ENCODE data around the gene NEK9.
"Not testable (repeated sequence)": the region's sequence is repeated elsewhere in the genome, so short reads cannot be mapped to it uniquely, and the experiment has no call there.

Gene NEK9

GRCh38 chr14:75126679-75127473 lies at the start of gene NEK9:
NEK9 (minus strand) TSS chr14:75127048; CDS start chr14:75126921, 127 bp downstream.
- peak; percentile 89 for DNase-seq (ENCODE audit: low spot score)

GRCh38 chr14:75176142-75176820 lies 49.4 kb upstream of the NEK9 start, which contains the start of gene TMED10:
TMED10 (minus strand) TSS chr14:75176612; CDS start chr14:75176579, 33 bp downstream.
- peak; percentile 88 for DNase-seq (ENCODE audit: low spot score)

- DNase-seq (ENCODE audit: low spot score) = no peak
Observed at GRCh38 chr14:75175677-75176141, 48.9 kb upstream of the NEK9 start.

- DNase-seq (ENCODE audit: low spot score) = no peak
Observed at GRCh38 chr14:75174066-75174465, 47.2 kb upstream of the NEK9 start.

- no peak for DNase-seq (ENCODE audit: low spot score)
Observed at GRCh38 chr14:75170772-75171171, 43.9 kb upstream of the NEK9 start.

- no peak for DNase-seq (ENCODE audit: low spot score)
Observed at GRCh38 chr14:75168586-75169335, 41.9 kb upstream of the NEK9 start.

- DNase-seq (ENCODE audit: low spot score) = no peak
Observed at GRCh38 chr14:75167325-75167724, 40.5 kb upstream of the NEK9 start.

- DNase-seq (ENCODE audit: low spot score) = no peak
Observed at GRCh38 chr14:75165586-75166391, 38.9 kb upstream of the NEK9 start.

GRCh38 chr14:75164809-75165208 lies 38.0 kb upstream of the NEK9 start:
- no peak for DNase-seq (ENCODE audit: low spot score)

GRCh38 chr14:75163677-75164076 lies 36.8 kb upstream of the NEK9 start:
- no peak for DNase-seq (ENCODE audit: low spot score)

- no peak for DNase-seq (ENCODE audit: low spot score)
Observed at GRCh38 chr14:75162631-75163030, 35.8 kb upstream of the NEK9 start.

GRCh38 chr14:75158843-75159614 lies 32.2 kb upstream of the NEK9 start:
- DNase-seq (ENCODE audit: low spot score) = no peak

- peak; percentile 50 for DNase-seq (ENCODE audit: low spot score)
Observed at GRCh38 chr14:75156901-75157300, 30.1 kb upstream of the NEK9 start.

- no peak for DNase-seq (ENCODE audit: low spot score)
Observed at GRCh38 chr14:75156111-75156510, 29.3 kb upstream of the NEK9 start.

GRCh38 chr14:75155169-75155568 lies 28.3 kb upstream of the NEK9 start:
- peak; percentile 16 for DNase-seq (ENCODE audit: low spot score)

- no peak for DNase-seq (ENCODE audit: low spot score)
Observed at GRCh38 chr14:75153295-75153694, 26.4 kb upstream of the NEK9 start.

GRCh38 chr14:75151851-75152250 lies 25.0 kb upstream of the NEK9 start:
- DNase-seq (ENCODE audit: low spot score) = no peak

GRCh38 chr14:75150637-75151036 lies 23.8 kb upstream of the NEK9 start:
- DNase-seq (ENCODE audit: low spot score) = not testable (repeated sequence)

GRCh38 chr14:75150150-75150549 lies 23.3 kb upstream of the NEK9 start:
- no peak for DNase-seq (ENCODE audit: low spot score)

GRCh38 chr14:75147423-75148071 lies 20.7 kb upstream of the NEK9 start:
- no peak for DNase-seq (ENCODE audit: low spot score)

Data from CD4-positive, alpha-beta T cell treated with Interleukin-15 for 4 hours (primary cell).